Fibroblast of peridontal ligament (primary cell): ENCODE measurements around the gene NKX6-2.
"Not testable (repeated sequence)": the region's sequence is repeated elsewhere in the genome, so short reads cannot be mapped to it uniquely, and the experiment has no call there.

Experiments
- DNase-seq: peaks from one replicate; pipeline ENCODE4 v3.0.0-alpha.2; 2010; ENCODE audit errors: extremely low read depth

NKX6-2 gene

DNA sequence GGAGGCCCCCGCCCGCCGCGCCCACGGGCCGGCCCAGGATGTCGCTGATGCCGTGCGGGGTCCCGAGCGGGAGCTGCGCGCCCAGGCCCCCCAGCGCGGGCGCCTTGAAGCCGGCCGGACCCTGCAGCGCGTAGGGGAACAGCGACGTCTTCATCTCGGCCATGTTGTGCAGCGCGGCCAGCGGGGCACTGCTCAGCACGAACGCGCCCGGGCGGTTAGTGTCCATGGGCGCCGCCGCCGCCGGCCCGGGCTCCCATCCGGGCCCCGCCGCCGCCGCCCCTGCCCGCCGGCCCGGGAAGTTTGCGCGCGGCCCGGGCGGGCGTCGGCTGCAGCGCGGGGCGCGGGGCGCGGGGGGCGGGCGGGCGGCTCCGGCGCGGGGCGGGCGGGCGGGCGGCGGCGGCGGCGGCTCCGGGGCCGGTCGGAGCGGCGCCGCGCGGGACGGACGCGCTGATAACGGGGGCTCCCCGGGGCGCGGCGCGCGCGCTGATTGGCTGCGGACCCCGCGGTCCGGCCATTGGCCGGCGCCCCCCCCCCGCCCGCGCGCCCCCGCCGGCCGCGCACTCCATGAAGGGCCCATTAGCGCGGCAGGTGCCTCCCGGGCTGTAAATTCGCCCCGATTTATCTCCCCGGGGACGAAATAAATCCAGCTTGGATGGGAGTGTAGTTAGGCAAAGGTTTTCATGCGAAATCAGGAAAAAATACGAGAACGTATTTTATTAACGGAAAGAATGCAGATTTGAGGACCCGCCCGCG lies at the start of gene NKX6-2:
NKX6-2 (minus strand) TSS at position 425 of the 753 bp plus-strand sequence; CDS start at position 226, 199 bp downstream.
- DNase-seq = no peak

DNA sequence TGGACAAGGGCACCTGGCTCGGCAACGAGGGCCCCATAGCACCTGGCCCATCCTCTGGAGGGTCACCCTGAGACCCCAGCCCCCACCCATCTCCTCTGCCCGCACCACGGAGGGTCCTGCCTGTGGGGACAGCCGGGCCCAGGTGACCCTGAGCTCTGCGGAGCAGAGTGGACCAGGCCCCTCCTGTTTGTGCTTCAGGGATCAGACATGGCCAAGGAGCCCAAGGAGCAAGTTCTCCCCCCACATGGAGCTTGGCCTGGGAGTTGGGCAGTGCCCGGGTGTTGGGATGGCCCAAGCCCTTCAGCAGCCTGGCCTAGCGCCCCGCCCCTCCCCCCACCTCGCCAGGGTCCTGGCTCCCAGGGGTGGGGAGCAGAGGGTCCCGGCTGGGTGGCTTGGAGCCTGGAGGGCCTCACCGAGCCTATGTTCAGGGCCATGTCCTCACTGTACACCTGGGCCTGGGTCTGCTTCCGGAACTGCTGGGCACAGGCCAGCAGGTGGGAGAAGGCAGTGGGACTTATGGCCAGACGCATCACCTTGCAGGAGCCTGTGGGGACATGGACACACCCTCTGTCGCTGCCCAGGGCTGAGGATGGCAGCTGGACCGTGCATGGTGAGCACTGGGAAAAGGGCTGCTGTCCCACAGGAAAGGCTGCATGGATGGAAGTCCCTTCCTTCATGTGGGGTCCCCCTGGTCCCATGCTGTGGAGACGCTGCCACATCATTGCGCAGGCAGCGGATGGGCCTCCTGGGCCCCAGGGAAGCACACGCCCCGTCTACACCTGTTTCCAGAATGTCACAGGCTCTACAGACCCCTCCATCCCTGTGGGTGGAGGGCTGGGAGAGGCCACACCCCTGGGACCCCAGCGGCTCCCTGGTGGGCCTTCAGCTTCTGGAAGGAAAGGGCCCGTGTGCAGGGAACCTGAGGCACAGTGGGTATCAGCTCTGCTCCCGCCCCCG lies 49.2 kb upstream of the NKX6-2 start:
- no peak for DNase-seq

DNA sequence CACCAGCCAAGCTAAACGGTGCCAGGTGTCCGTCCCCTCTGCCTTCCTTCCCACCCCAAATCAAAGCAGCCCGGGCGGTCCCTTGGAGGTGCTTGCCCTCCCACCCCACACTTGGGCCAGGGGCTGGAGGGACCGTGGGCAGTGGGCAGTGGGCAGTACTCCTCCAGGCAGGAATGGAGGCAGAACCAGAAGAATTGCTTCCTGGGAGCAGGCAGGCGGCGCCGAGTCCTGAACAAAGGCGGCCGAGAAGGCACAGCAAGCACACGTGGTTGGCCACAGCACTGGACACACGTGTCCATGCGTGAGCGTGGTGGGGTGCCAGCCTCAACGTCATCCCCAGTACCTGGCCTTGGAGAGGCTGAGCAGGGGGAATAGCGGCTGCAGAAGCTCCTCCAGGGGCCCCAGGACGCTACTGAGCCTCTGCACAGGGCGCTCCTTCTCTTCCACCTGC lies 48.4 kb upstream of the NKX6-2 start:
- DNase-seq = no peak

DNA sequence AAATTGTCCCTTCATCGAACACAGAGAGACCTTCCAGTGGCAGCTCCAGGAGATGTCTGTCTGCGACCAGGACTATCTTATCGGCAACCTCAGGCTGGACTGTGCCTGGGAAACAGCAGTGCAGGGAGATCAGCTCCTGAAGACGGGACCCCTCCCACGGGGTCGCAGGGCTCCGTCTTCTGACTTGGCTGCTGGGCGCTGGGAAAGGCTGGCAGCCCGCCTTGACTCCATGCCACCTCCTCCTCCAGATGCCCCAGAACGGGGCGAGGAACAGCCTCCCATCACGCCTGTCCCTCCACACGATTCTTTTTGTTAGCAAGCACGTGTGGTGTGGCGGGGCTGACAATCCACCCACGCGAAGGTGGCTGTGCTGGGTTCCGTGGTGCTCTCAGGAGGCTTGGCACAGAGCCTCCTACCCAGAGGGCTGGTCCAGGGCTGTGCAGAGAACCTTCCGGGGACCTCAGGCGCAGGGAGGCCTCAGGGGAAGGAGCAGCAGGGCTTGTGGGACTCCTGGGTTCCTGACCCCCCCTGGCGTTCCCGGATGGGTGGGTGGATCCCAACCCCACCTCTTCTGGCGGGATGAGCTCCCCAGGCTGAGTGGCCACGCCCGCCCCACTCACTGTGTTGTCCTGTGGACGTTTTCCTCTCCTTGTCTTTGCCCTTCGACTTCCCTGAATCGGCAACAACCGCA lies 47.6 kb upstream of the NKX6-2 start:
- DNase-seq = no peak

DNA sequence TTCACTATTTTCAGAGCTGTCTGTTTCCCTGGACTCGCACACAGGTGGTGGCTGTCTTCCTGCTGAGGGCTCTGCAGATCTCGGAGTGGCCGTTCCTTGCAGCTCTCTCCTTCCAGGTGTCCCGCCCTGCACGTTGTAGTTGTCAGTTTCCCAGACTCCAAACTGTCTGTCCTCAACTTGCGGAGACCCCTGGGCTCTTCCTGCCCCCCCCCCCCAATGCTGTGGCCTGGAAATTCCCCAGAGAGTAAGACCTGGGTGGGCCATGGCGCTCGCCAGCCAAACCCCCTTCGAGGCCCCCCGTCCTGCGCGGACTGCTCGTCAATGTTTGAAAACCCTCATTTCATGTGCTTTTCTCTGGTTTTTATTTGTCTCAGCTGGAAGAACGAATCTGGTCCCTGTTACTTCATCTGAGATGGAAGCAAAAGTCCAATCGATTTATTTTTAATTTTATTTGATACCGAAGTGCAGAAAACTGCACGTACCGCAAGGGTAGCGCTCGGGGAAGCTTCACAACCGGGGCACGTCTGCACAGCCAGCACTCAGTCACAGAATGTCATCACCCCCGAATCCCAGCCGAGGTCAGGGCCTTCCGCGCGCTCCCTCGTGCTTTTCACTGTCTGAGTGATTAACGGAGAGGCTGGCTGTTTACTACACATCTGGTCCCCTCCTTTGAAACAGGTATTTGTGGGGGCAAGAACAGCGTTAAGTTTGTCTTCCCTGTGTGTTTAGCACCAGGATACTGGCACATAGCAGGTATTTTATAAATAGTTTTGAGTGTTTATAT lies 46.4 kb upstream of the NKX6-2 start:
- no peak for DNase-seq

DNA sequence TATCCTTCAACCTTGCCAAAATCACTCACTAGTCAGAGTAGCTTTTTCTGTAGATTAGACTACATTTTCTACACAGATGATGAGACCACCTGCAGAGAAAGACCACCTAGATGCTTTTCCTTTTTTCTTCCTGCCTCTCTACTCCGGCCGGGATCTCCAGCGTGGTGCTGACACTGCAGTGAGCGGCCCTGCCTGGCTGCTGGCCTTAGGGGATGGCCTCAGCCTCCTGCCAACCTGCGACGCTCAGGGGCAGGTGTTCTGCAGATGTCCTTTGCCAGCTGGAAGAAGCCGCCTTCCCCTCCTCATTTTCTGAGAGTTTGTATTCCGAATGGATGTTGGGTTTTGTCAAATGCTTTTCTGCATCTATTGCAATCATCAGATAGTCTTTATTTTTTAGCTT lies 43.5 kb upstream of the NKX6-2 start:
- no peak for DNase-seq

DNA sequence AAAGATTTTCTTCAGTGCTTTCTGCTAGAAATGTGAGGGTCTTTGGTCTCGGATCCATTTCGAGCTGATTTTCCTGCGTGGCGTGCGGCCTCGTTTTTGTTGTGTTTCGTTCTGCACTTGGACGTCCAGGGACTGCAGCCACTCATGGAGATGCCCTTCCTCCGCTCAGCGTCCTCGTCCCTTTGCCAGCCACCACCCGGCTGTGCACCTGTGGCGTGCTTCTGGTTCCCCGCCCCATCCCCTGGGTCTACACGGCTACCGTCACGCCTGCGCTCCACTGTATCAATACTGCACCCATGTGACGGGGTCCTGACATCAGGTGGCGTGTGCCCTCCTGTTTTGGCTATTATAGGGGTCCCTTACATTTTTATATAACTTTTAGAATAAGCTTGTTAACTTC lies 42.7 kb upstream of the NKX6-2 start:
- DNase-seq = no peak

DNA sequence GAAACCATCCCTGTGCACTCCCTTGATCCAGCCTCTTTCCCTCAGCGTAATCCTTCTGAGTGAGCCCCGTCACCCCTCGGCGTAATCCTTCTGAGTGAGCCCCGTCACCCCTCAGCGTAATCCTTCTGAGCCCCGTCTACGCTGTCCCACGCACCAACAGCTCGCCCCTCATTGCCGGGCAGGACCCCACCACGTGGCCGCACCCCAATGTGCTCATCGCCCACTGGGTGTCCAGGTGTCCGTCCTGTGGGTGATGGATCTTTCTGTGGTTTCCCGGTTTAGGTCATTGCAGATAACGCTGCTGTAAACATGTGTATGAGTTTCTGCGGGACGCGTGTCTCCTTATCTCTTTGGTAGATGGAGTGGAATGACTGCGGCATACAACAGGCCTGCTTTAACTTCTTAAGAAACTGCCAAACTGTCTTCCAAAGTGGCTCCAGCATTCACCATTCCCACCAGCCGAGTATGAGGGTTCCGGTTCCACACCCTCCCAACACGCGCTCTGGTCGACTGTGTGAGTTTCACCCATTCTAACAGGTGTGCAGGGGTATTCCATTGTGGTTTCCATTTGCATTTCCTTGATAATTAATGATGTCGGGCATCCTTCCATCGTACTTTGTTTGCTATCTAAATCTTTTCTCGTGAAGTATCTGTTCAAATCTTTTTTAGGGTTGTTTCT lies 42.1 kb upstream of the NKX6-2 start:
- no peak for DNase-seq

DNA sequence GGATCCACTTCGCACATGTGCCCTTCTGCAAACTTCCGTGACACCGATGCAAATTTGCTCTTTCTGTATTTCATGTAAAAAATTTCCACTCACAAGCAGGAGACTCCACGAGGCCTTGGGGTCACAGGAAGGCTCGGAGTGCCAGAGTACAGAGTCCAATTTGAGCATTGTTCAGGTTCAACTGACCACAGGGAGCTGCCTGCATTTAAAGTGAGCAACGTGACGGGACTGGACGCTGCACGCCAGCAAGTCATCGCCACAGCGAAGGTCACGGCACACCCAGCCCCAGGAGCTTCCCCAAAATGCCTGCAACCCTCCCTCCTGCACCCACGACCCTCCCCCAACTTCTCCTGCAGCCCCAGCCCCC lies 41.5 kb upstream of the NKX6-2 start:
- DNase-seq = no peak

DNA sequence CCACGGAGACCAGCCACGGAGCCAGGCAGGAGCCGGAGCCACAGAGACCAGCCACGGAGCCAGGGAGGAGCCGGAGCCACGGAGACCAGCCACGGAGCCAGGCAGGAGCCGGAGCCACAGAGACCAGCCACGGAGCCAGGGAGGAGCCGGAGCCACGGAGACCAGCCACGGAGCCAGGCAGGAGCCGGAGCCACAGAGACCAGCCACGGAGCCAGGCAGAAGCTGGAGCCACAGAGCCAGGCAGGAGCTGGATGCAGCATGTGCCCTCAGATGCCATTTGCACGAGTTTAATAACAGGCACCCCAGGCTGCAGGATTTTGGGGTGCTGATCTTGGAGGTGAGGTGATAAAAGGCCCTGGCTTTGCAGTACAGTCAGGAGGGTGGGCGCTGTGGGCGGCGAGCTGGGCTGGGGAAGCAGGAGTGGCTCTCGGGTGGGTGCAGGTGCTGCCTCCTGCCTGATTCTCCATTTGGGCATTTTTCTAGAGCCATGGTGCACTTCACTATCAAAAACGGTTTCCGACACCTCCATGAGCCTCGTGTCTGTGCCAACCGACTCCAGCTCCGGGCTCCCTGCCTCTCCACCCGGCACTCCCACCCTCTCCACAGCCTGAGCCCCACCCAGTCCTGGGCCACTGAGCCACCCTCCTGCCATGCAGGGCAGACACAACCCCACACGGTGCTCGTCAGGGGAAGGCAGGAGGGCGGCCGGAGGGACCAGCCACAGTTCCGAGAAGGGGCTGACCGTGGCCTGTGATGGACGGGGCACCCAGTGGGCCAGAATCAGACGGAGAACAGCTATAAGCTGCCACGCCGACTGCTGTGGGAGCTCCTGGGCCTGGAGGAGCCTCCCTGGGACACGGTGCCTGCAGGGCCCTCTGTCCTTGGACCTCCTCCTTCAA lies 40.8 kb upstream of the NKX6-2 start:
- no peak for DNase-seq

DNA sequence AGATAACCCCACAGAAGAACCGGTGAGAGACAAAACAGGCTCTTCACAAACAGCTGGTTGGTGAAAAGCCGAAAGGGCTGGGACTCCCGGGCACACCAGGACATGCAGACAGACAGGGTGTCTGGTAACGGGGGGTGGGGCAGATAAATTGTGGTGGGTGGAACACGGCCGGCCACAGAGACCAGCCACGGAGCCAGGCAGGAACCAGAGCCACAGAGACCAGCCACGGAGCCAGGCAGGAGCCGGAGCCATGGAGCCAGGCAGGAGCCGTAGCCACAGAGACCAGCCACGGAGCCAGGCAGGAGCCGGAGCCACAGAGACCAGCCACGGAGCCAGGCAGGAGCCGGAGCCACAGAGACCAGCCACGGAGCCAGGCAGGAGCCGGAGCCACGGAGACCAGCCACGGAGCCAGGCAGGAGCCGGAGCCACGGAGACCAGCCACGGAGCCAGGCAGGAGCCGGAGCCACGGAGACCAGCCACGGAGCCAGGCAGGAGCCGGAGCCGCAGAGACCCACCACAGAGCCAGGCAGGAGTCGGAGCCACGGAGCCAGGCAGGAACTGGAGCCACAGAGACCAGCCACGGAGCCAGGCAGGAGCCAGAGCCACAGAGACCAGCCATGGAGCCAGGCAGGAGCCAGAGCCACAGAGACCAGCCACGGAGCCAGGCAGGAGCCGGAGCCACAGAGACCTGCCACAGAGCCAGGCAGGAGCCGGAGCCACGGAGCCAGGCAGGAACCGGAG lies 40.0 kb upstream of the NKX6-2 start:
- DNase-seq = not testable (repeated sequence)

DNA sequence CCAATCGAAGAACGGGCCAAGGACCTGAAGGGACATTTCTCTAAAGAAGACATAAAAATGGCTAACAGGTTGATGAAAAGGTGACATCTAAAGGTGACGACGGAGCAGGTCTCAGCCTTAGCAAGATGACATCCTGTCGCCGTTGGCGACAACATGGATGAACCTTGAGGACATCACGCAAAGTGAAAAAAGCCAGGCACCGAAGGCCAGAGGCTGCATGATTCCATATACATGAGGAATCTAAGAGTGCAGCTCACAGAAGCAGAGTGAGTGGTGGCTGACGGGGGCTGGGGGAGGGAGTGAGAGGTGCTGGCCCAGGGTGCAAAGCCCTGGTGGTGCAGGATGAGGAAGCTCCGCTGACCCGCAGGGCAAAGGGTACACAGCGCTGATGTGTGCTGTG lies 34.1 kb upstream of the NKX6-2 start:
- no peak for DNase-seq

DNA sequence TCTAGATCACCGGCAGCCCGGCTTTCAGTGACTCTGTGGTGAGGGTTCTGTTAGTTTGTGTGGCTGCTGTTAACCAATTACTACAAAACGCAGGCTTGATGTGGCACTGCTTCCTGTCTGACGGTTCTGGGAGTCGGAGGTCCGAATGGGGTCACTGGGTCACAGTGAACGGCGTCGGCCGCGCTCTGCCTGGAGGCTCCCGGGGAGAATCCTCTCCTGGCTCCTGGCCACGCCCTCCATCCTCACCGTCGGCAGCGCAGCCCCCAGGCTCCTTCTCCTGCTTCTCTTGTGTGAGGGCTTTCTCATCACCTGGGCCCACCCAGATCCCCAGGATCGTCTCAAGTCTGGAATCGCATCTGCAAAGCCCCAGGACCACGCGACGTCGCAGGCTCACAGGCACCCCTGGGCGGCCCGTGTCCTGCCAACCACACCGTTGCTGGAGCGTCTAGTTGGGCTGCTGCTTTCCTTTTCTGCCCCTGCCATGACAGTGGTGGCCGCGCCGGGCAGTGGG lies 31.8 kb upstream of the NKX6-2 start:
- DNase-seq = no peak

DNA sequence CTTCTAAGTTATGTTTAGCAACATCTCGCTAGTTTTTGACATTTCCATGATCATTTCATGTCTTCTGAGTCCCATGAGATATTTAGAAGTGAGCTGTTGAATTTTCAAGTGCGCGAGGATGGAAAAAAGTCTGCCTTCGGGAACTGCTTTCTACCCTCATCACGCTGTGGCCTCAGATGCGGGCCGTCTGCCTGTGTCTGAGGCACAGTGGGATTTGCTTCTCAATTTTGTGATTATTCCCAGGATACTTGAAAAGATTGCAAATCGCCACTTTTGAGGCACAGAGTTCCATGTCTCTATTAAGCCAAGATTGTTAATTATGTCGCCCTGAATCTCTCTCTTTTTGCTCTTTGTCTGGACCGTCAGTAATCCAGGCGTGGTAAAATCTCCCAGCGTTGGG lies 30.8 kb upstream of the NKX6-2 start:
- DNase-seq = no peak

DNA sequence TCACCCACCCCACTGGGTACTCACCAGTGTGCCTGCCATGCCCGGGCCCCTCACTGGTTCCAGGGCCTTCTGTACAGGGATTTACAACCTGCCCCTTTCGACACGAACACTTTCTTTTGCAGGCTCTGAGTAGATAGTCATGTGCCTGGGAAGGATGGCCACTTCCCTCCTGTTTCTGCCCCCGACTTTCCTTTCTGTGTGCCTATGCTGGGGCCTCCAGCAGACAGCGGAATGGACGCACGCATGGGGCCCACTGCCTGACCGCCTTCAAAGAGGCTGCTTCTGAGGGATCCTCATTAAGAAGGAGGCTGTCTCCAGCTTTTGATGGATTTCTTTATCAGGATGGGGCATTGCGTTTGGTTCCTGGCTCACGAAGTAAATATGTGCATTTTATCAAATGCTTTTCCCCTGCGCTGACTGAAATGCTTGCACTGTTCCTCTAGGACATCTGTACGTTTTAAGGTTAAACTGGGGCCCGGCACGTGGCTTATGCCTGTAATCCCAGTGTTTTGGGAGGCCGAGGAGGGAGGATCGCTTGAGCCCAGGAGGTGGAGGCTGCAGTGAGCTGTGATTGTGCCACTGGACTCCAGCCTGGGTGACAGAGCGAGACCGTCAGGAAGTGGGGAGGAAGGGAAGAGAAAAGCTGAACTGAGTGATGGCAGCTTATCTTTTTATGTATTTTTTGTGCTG lies 29.4 kb upstream of the NKX6-2 start:
- DNase-seq = no peak

DNA sequence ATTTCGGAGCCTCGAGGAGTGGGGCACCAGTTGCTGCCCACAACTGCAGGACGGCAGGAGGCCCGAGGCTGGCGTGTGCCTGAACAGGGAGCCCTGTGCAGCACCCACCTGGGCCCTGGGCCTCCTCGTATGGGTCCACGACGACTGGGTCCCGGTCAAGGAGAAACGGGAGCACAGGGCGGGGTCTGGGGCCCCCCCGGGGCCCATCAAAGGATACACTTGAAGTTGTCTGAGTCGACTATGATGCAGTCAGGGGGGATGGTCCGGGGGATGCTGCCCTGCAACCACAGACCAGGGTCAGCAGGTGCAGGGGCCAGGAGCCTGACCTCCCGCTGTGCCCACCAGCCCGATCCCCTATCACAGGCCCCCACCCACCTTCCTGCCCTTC lies 28.5 kb upstream of the NKX6-2 start:
- DNase-seq = no peak

DNA sequence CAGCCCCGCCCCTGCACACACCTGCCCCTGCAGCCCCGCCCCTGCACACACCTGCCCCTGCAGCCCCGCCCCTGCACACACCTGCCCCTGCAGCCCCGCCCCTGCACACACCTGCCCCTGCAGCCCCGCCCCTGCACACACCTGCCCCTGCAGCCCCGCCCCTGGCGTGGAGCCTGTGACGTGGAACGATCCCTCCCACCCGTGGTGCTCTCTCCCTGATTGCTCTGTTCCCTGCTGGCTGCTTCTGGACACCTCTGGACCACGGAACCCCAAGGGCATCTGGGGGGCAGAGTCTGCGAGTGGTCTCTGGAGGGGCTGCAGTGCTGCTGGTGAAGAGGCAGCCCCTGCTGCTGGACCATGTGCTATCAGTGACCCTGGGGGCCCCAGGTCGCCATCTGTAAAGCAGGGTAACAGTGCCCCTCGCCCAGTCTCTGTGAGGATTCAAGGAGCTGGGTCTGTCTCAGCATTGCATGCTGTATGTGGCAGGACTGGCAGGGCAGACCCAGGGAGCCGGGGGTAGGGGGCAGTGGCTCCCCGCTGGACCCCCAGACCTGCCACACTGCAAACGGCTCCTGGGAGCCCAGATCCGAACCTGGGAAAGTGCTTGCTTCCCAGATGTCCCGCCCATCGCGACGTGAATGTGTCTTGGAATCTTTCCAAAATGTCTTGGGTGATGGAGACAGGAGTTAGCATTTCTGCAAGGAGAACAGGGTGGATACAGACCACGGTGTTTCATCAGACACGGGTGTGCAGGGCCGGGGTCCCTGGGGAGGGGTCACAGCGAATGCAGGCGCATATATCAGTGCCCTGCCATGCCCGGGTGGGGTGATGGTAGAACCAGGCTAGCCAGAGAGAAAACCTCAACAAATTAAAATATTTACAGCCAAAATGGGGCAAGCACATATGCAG lies 27.9 kb upstream of the NKX6-2 start:
- DNase-seq = no peak
